ENCODE data around the gene GPR137C. TPM values are rescaled to one million over a fixed set of nuclear protein-coding genes. Genes with fewer than 3 reads are reported as not detected.
"Not testable (repeated sequence)": the region's sequence is repeated elsewhere in the genome, so short reads cannot be mapped to it uniquely, and the experiment has no call there.

The GPR137C gene
- total and polyA plus RNA-seq, 3 experiments from 2014 or later = 0.50 to 0.91 TPM; not detected in 1

DNA sequence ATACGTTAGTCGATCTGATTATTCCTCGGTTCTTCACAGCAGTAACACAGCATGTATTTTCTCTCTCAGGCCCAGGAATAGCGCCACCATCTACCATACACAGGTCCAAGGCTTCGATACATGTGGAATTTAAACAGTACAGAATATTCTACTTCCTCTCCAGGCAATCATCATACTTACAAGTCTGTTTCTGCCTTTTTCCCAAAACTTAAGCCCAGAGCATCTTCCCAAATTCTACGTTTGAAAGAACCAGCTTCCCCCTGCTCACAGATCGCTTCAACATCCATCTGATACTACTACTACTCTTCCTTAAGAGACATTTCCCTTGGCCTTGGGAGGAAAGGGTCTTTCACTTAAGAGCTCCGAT lies 957 bp upstream of the GPR137C start:
- Histone ChIP-seq H3K36me3 (ENCODE audit: insufficient read depth, low read length) (no peaks in the 10 kb centered on the region), H3K9me3 (ENCODE audit: low read length) (no peaks in the 10 kb centered on the region), H3K27ac (ENCODE audit: low read depth, low read length) (peak overlapping the region; percentile 81), H3K4me3 (ENCODE audit: low read length) (peak overlapping the region; percentile 58), H3K27me3 (ENCODE audit: insufficient read depth, low read length, poor library complexity, severe bottlenecking) (no peaks in the 10 kb centered on the region), H3K4me1 (ENCODE audit: insufficient read depth, low read length) (peaks cover 22% of the 10 kb centered on the region)
- peak overlapping the region; percentile 88 to 95 (median 89) for H3K4me3 Mint-ChIP-seq
- no peaks in the 10 kb centered on the region for H3K9me3 Mint-ChIP-seq
- peak overlapping the region; percentile 76 to 97 (median 92) for H3K27ac Mint-ChIP-seq
- peaks cover 2 to 18% of the 10 kb centered on the region in 2 donors for H3K27me3 Mint-ChIP-seq
- peak in 1 of 5 donors; percentile 2 for DNase-seq
- POLR2A ChIA-PET = interaction anchor here (0.6 to 2.0 kb wide), 10 partner anchors 9 to 1722 kb away, joined by 3 to 8 read pairs (median 3); partner anchors contain the start of genes ERO1A, PSMC6 and PTGER2
- CTCF ChIA-PET = interaction anchor here (1.3 to 1.4 kb wide), 2 partner anchors 160 to 165 kb away, joined by 3 to 5 read pairs; no protein-coding TSS in a partner anchor
- H3K4me1 Mint-ChIP-seq = peaks cover 28 to 48% (median 46%) of the 10 kb centered on the region in 3 donors
- peaks cover 0 to 17% (median 2%) of the 10 kb centered on the region in 3 donors for H3K36me3 Mint-ChIP-seq

- H3K27ac Mint-ChIP-seq = peak overlapping the region; percentile 56 to 98 (median 94)
These were observed 500 bp downstream of the GPR137C start for GRCh38 chr14:52553002-52553670.

DNA sequence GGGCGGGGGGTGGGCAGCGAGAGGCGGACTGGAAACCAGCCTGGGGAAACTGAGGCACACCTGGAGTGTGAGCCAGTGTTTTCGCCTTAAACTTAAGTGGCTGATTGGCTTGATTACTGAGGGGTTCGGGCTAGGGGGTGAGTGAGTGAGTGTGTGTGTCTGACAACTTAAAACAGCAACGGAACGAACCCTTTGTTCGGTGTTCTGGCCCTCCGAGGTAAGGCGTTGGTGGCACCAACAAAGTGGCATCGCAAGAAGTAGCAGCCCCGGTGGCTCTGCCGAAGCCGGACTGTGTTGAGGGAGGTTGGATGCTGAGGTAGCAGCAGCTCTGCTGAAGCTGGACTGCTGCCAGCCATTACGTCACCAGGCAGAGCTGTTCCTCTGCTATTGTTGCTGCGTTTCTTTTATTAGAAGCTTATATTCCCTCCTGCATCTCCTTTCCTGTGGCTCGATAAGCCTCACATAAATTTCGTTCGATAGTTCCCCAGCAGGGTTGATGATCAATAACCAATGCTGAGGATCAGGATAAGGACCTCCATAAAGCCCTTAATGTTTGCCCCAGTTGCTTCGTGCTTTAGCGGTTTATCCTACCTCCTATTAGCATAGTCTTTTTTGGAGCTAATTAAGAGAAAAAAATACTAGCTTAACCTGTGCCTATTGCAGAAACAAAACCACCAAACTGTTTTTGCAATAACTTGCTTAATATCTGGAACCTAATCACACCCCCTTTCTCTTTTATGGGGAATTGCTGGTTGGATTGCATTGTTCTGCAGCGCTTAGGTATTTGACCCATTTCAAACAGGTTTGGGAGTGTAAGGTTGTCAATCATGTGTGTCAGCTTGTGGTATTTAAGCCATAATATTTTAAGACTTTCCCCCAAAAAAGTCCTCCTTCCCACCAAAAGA lies 1.3 kb downstream of the GPR137C start:
- Histone ChIP-seq H3K27ac (ENCODE audit: low read depth, low read length) (no peak overlapping the region), H3K9me3 (ENCODE audit: low read length) (no peaks in the 10 kb centered on the region), H3K36me3 (ENCODE audit: insufficient read depth, low read length) (no peaks in the 10 kb centered on the region), H3K4me3 (ENCODE audit: low read length) (peak overlapping the region; percentile 76), H3K27me3 (ENCODE audit: insufficient read depth, low read length, poor library complexity, severe bottlenecking) (no peaks in the 10 kb centered on the region), H3K4me1 (ENCODE audit: insufficient read depth, low read length) (peaks cover 22% of the 10 kb centered on the region)
- peaks cover 28 to 35% (median 35%) of the 10 kb centered on the region in 3 donors for H3K4me1 Mint-ChIP-seq
- H3K9me3 Mint-ChIP-seq = peaks cover 0 to 2% (median 0%) of the 10 kb centered on the region in 5 donors
- DNase-seq = peak; percentile 79 to 93 (median 81)
- peaks cover 0 to 14% (median 3%) of the 10 kb centered on the region in 3 donors for H3K36me3 Mint-ChIP-seq
- peak overlapping the region; percentile 90 to 98 (median 94) for H3K27ac Mint-ChIP-seq
- ChIA-PET CTCF (interaction anchor here (1.1 kb wide), 1 partner anchor 255 kb away, joined by 6 read pairs; no protein-coding TSS in a partner anchor), POLR2A (interaction anchor here (0.5 to 1.6 kb wide), 5 partner anchors 78 to 1458 kb away, joined by 3 to 5 read pairs (median 4); partner anchors contain the start of genes DDHD1 and PTGER2)
- peaks cover 5 to 25% of the 10 kb centered on the region in 2 donors for H3K27me3 Mint-ChIP-seq
- H3K4me3 Mint-ChIP-seq = peak overlapping the region; percentile 96 to 98 (median 97)

More at GRCh38 chr14:52553002-52553670, 500 bp downstream of the GPR137C start:
- peaks cover 0 to 14% (median 2%) of the 10 kb centered on the region in 3 donors for H3K36me3 Mint-ChIP-seq
- H3K27me3 ChIP-seq (ENCODE audit: insufficient read depth, low read length, poor library complexity, severe bottlenecking) = no peaks in the 10 kb centered on the region
- no peaks in the 10 kb centered on the region for H3K9me3 ChIP-seq (ENCODE audit: low read length)
- H3K27me3 Mint-ChIP-seq = peaks cover 5 to 25% of the 10 kb centered on the region in 2 donors
- peak overlapping the region; percentile 96 to 98 (median 97) for H3K4me3 Mint-ChIP-seq
- H3K9me3 Mint-ChIP-seq = no peaks in the 10 kb centered on the region
- CTCF ChIA-PET = interaction anchor here (1.1 kb wide), 1 partner anchor 254 kb away, joined by 6 read pairs; no protein-coding TSS in a partner anchor
- peaks cover 22% of the 10 kb centered on the region for H3K4me1 ChIP-seq (ENCODE audit: insufficient read depth, low read length)
- no peak overlapping the region for H3K27ac ChIP-seq (ENCODE audit: low read depth, low read length)
- POLR2A ChIA-PET = interaction anchor here (0.6 to 2.0 kb wide), 11 partner anchors 10 to 1724 kb away, joined by 3 to 8 read pairs (median 4); partner anchors contain the start of genes DDHD1, ERO1A and PTGER2
- peak overlapping the region; percentile 76 for H3K4me3 ChIP-seq (ENCODE audit: low read length)
- peaks cover 28 to 37% (median 35%) of the 10 kb centered on the region in 3 donors for H3K4me1 Mint-ChIP-seq
- DNase-seq = peak in 3 of 5 donors; percentile 29 to 70 (median 53)
- no peaks in the 10 kb centered on the region for H3K36me3 ChIP-seq (ENCODE audit: insufficient read depth, low read length)

DNA sequence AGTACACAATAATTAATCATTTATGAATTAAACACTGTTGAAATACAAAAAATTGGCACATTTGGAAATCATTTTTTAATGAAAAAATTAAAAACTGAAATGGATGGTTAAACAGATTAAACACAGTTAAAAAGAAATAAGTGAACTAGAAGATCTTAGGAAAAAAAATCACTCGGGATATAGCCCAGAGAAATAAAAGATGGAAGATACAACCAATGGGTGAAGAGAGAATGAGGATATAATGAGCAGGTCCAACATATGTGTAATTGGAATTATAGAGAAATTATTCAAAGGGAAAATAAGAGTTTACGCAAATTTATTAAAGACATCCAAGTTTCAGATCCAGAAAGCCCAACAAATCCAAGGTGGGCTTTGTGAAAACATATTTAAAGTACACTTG lies 6.1 kb downstream of the GPR137C start:
- H3K36me3 ChIP-seq (ENCODE audit: insufficient read depth, low read length) = no peaks in the 10 kb centered on the region
- Mint-ChIP-seq H3K9me3 (peaks cover 0 to 4% (median 0%) of the 10 kb centered on the region in 5 donors), H3K4me1 (peaks cover 3 to 7% (median 5%) of the 10 kb centered on the region in 3 donors), H3K27me3 (peaks cover 5 to 27% of the 10 kb centered on the region in 2 donors), H3K36me3 (peaks cover 0 to 2% (median 1%) of the 10 kb centered on the region in 3 donors), H3K4me3 (no peak overlapping the region), H3K27ac (no peak overlapping the region)
- H3K9me3 ChIP-seq (ENCODE audit: low read length) = no peaks in the 10 kb centered on the region
- peaks cover 5% of the 10 kb centered on the region for H3K4me1 ChIP-seq (ENCODE audit: insufficient read depth, low read length)
- ChIA-PET CTCF (no interaction called here), POLR2A (no interaction called here)
- H3K27me3 ChIP-seq (ENCODE audit: insufficient read depth, low read length, poor library complexity, severe bottlenecking) = no peaks in the 10 kb centered on the region
- DNase-seq = no peak
- H3K27ac ChIP-seq (ENCODE audit: low read depth, low read length) = no peak overlapping the region
- no peak overlapping the region for H3K4me3 ChIP-seq (ENCODE audit: low read length)

DNA sequence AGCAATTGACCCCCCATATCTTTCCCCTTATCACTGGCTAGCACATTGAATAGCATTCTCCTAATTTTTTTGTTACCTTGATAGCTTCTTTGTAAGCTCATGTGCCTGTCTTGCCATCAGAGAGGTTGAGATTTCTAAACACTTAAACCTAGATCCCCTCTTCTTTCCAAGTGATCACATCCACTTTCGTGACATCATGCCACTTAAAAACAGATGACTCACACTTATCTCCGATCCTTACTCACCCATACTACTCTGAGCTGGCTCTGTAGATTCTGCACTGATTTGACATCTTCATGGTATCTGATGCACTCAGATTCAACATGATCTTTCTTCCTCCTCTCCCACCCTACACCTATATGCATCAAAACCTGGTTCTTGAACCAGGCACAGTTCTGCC lies 10.5 kb downstream of the GPR137C start:
- Mint-ChIP-seq H3K4me1 (no peaks in the 10 kb centered on the region), H3K4me3 (no peak overlapping the region), H3K9me3 (peaks cover 0 to 4% (median 0%) of the 10 kb centered on the region in 5 donors), H3K27me3 (peaks cover 10 to 21% of the 10 kb centered on the region in 2 donors), H3K27ac (no peak overlapping the region), H3K36me3 (peaks cover 0 to 3% (median 0%) of the 10 kb centered on the region in 3 donors)
- Histone ChIP-seq H3K36me3 (ENCODE audit: insufficient read depth, low read length) (no peaks in the 10 kb centered on the region), H3K27ac (ENCODE audit: low read depth, low read length) (no peak overlapping the region), H3K27me3 (ENCODE audit: insufficient read depth, low read length, poor library complexity, severe bottlenecking) (no peaks in the 10 kb centered on the region), H3K4me1 (ENCODE audit: insufficient read depth, low read length) (no peaks in the 10 kb centered on the region), H3K4me3 (ENCODE audit: low read length) (no peak overlapping the region), H3K9me3 (ENCODE audit: low read length) (no peaks in the 10 kb centered on the region)
- POLR2A ChIA-PET = no interaction called here
- CTCF ChIA-PET = no interaction called here
- DNase-seq = no peak

DNA sequence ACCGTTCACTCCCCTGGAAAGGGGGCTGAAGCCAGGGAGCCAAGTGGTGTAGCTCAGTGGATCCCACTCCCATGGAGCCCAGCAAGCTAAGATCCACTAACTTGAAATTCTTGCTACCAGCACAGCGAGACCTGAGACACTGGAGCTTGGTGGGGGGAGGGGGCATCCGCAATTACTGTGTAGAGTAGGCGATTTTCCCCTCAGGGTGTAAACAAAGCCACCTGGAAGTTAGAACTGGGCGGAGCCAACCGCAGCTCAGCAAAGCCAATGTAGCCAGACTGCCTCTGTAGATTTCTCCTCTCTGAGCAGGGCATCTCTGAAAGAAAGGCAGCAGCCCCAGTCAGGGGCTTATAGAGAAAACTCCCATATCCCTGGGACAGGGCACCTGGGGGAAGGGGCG lies 15.8 kb downstream of the GPR137C start:
- peaks cover 2 to 37% (median 5%) of the 10 kb centered on the region in 3 donors for H3K36me3 Mint-ChIP-seq
- H3K9me3 Mint-ChIP-seq = peaks cover 32 to 40% (median 37%) of the 10 kb centered on the region in 5 donors
- POLR2A ChIA-PET; H3K36me3 ChIP-seq (ENCODE audit: insufficient read depth, low read length); H3K4me3 ChIP-seq (ENCODE audit: low read length); H3K4me1 Mint-ChIP-seq; H3K4me3 Mint-ChIP-seq; DNase-seq; CTCF ChIA-PET; H3K27ac Mint-ChIP-seq; H3K4me1 ChIP-seq (ENCODE audit: insufficient read depth, low read length); H3K9me3 ChIP-seq (ENCODE audit: low read length); H3K27ac ChIP-seq (ENCODE audit: low read depth, low read length); H3K27me3 ChIP-seq (ENCODE audit: insufficient read depth, low read length, poor library complexity, severe bottlenecking): not testable (repeated sequence)
- peaks cover 26 to 59% of the 10 kb centered on the region in 2 donors for H3K27me3 Mint-ChIP-seq

DNA sequence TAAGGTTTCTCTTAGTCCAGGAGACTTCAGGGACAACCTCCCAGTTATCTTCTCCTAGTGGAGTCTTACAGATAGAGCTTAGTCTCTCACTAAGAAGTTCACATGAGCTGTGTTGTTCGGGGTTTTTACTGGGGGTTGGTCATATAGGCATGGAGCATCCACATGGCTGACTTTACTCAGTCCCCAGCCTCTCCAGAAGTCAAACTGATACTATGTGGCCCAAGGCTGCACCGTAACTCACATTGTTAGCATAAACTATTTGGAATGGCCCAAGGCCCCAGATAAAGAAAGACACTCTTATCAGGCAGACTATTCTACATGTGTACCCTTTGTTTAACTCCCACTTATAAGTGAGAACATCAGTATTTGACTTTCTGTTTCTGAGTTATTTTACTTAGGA lies 23.2 kb downstream of the GPR137C start:
- POLR2A ChIA-PET = no interaction called here
- Histone ChIP-seq H3K9me3 (ENCODE audit: low read length) (no peaks in the 10 kb centered on the region), H3K27me3 (ENCODE audit: insufficient read depth, low read length, poor library complexity, severe bottlenecking) (no peaks in the 10 kb centered on the region), H3K27ac (ENCODE audit: low read depth, low read length) (no peak overlapping the region), H3K36me3 (ENCODE audit: insufficient read depth, low read length) (no peaks in the 10 kb centered on the region), H3K4me3 (ENCODE audit: low read length) (no peak overlapping the region), H3K4me1 (ENCODE audit: insufficient read depth, low read length) (no peaks in the 10 kb centered on the region)
- CTCF ChIA-PET = no interaction called here
- H3K36me3 Mint-ChIP-seq = peaks cover 2 to 38% (median 2%) of the 10 kb centered on the region in 3 donors
- peaks cover 14 to 23% of the 10 kb centered on the region in 2 donors for H3K27me3 Mint-ChIP-seq
- no peak overlapping the region for H3K27ac Mint-ChIP-seq
- no peak overlapping the region for H3K4me3 Mint-ChIP-seq
- H3K9me3 Mint-ChIP-seq = peaks cover 27 to 35% (median 34%) of the 10 kb centered on the region in 5 donors
- DNase-seq = no peak
- H3K4me1 Mint-ChIP-seq = no peaks in the 10 kb centered on the region

Data from CD8-positive, alpha-beta memory T cell (primary cell).